Measurements from ENCODE around the gene GLIS1.

The GLIS1 gene

GRCh38 chr1:53633073-53633704 lies 105.8 kb downstream of the GLIS1 start:
- TF ChIP-seq CTCF (conservative IDR thresholded peaks at IDR 0.05; ENCODE audit: low read depth, low read length): no peak
- DNase-seq (ENCODE audit: low read depth): no peak
- no peak overlapping the region for H3K4me3 ChIP-seq (ENCODE audit: low read length)

DNA sequence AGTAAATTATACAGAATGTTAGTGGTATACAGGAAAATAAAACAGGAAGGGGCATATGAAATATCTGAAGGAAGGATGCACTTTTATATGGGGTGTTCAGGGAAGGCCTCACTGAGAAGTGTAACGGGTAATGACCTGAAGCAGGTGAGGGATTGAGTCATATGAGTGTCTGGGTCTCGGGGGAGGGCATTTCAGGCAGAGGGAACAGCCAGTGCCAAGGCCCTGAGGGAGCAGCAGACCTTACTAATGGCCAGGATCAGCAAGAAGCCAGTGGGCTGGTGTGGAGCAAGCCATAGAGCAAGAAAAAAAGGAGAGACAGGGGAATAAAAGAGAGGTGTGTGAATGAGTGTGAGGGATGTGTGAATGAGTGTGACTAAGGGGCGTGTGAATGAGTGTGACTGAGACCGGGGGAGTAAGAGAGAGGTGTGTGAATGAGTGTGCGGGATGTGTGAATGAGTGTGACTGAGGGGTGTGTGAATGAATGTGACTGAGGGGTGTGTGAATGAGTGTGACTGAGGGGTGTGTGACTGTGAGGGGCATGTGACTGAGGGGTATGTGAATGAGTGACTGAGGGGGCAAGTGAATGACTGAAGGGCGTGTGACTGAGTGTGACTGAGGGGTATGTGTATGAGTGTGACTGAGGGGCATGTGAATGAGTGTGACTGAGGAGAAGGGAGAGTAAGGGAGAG lies 107.2 kb downstream of the GLIS1 start:
- TF ChIP-seq CTCF (conservative IDR thresholded peaks at IDR 0.05; ENCODE audit: low read depth, low read length): no peak
- peak; percentile 0 for DNase-seq (ENCODE audit: low read depth)

DNA sequence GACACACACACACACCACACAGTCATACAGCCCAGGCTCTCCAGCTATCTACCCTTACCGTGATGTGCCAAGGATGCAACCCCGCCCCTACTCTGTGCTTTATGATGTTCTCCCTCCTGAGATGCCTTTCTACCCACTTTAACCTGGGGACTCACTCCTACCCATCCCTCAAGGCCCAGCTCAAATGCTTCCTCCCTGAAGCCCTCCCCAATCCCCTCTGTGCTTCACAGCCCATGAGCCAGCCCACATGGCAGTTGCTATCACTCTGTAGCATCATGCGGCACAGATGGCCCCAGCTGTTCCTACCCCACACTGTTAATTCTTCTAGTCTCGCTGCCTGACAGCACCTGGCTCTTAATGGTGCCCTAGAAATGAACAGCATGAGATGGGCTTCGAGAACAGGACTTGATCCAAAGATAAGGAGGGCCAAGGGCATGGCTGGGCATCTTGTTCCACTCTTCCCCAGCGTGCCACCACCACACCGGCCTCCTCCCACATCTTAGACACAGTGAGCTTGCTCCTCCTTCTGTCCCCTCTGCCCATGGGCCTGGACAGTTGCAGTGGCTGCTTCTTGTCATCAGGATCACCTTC lies 109.8 kb downstream of the GLIS1 start:
- TF ChIP-seq CTCF (conservative IDR thresholded peaks at IDR 0.05; ENCODE audit: low read depth, low read length): no peak
- no peak for DNase-seq (ENCODE audit: low read depth)

More for the DNA sequence above, 107.2 kb downstream of the GLIS1 start:
- no peak overlapping the region for H3K4me3 ChIP-seq (ENCODE audit: low read length)

DNA sequence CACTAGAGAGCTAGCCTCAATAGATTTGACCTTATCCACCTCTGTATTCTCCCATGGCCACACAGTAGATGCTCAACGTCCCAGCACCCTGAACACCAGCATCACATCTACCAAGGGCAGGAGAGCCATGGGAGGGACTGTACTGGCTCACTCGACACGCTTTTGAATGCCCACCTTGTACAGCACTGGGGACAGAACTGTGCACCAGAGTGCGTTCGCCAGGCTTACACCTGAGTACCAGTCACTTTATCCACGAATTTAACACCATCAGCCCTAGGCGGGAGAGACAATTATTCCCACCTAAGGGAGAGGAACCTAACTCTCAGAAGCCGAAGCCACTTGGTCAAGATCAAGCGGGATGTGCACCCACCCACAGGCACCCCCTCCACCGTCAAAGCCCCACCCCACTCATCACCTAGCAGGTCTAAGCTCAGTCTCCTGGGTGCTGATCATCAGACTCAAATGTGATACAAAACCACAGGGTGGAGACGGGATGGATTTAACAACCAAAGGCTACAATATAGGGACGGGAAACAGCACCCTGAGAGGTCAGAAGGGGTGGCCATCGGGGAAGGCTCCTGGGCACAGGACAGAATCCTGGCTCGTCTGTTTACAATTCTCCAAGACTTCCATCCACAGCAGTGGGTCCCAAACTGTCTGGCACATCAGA lies 110.5 kb downstream of the GLIS1 start:
- no peak overlapping the region for H3K4me3 ChIP-seq (ENCODE audit: low read length)
- TF ChIP-seq CTCF (conservative IDR thresholded peaks at IDR 0.05; ENCODE audit: low read depth, low read length): no peak
- DNase-seq (ENCODE audit: low read depth): no peak

More for the DNA sequence above, 109.8 kb downstream of the GLIS1 start:
- no peak overlapping the region for H3K4me3 ChIP-seq (ENCODE audit: low read length)

GRCh38 chr1:53627666-53628065 lies 111.3 kb downstream of the GLIS1 start:
- DNase-seq (ENCODE audit: low read depth): no peak
- H3K4me3 ChIP-seq (ENCODE audit: low read length): no peak overlapping the region
- no peak for TF ChIP-seq CTCF (conservative IDR thresholded peaks at IDR 0.05; ENCODE audit: low read depth, low read length)

GRCh38 chr1:53627031-53627430 lies 111.9 kb downstream of the GLIS1 start:
- no peak overlapping the region for H3K4me3 ChIP-seq (ENCODE audit: low read length)
- DNase-seq (ENCODE audit: low read depth): no peak
- TF ChIP-seq CTCF (conservative IDR thresholded peaks at IDR 0.05; ENCODE audit: low read depth, low read length): no peak

All from retinal pigment epithelial cell (primary cell).